IMR-90 (cell line): Measurements from ENCODE around the gene GPR158. TPM values are rescaled to one million over a fixed set of nuclear protein-coding genes. Genes with fewer than 3 reads are reported as not detected.

Experiments
- ATAC-seq: fragments of 200-7000 bp; cut with Tn5 transposase; 2 replicates; pipeline ENCODE4 v1.9.1; 2020; ENCODE audit warnings: low read depth, mild to moderate bottlenecking, moderate library complexity
- BruUV-seq: library from RNA; stranded (reverse); fragments of 400-500 nt; replicated peaks from 2 replicates; lab custom pipeline; 2021; lab: Mats Ljungman, UMichigan
- CTCF ChIA-PET: fragments of 300-600 bp; formaldehyde crosslinking; extraction: SDS; loops from one replicate; lab custom pipeline; 2021; ENCODE audit warnings: antibody characterized with exemption; lab: Yijun Ruan, JAX
- POLR2A ChIA-PET: fragments of 300-600 bp; sonication (Branson Sonifier 250); formaldehyde crosslinking; loops from one replicate; lab custom pipeline; 2022; ENCODE audit warnings: antibody characterized with exemption; ENCODE audit not compliant: unreplicated experiment; lab: Charles Lee
- DNase-seq: peaks from one replicate; pipeline ENCODE4 v3.0.0; 2013
- H2AFZ ChIP-seq: replicated peaks from 2 replicates; pipeline ENCODE3; 2013; ENCODE audit warnings: low read length, mild to moderate bottlenecking; ENCODE audit not compliant: poor library complexity
- H2AK5ac ChIP-seq: 2 replicates; pipeline ENCODE4 v1.6.1; 2013; ENCODE audit warnings: low read depth, low read length, inconsistent platforms
- H2AK9ac ChIP-seq: replicated peaks from 2 replicates; pipeline ENCODE3; 2013; ENCODE audit warnings: mild to moderate bottlenecking, low read depth, low read length, moderate library complexity; ENCODE audit not compliant: poor library complexity
- H2BK120ac ChIP-seq: 2 replicates; pipeline ENCODE4 v1.6.1; 2013; ENCODE audit warnings: low read depth, low read length, inconsistent platforms
- H2BK15ac ChIP-seq: 3 replicates; pipeline ENCODE4 v1.6.1; 2013; ENCODE audit warnings: low read depth, low read length, inconsistent platforms
- H2BK20ac ChIP-seq: 2 replicates; pipeline ENCODE4 v1.6.1; 2013; ENCODE audit warnings: low read depth, mild to moderate bottlenecking, inconsistent platforms, low read length, moderate library complexity
- H2BK5ac ChIP-seq: 2 replicates; pipeline ENCODE4 v1.6.1; 2013; ENCODE audit warnings: mild to moderate bottlenecking, low read depth, low read length, inconsistent platforms; ENCODE audit not compliant: poor library complexity, severe bottlenecking
- H3K14ac ChIP-seq: replicated peaks from 2 replicates; pipeline ENCODE4 v1.6.1; 2013; ENCODE audit warnings: low read depth, low read length, inconsistent platforms
- H3K18ac ChIP-seq: 2 replicates; pipeline ENCODE4 v1.6.1; 2013; ENCODE audit warnings: low read depth, low read length, control low read depth
- H3K23ac ChIP-seq: 2 replicates; pipeline ENCODE4 v1.6.1; 2013; ENCODE audit warnings: low read depth, low read length, inconsistent platforms
- H3K27ac ChIP-seq: 2 replicates; pipeline ENCODE4 v1.5.1; 2013; ENCODE audit warnings: mild to moderate bottlenecking, control low read depth, low read length; ENCODE audit not compliant: insufficient read depth
- H3K27me3 ChIP-seq: 2 replicates; pipeline ENCODE4 v1.6.1; 2013; ENCODE audit warnings: low read length; ENCODE audit not compliant: control insufficient read depth, insufficient read depth
- H3K36me3 ChIP-seq: 2 replicates; pipeline ENCODE4 v1.6.1; 2013; ENCODE audit warnings: low read length, mixed read lengths; ENCODE audit not compliant: control insufficient read depth, insufficient read depth
- H3K4ac ChIP-seq: 2 replicates; pipeline ENCODE4 v1.6.1; 2013; ENCODE audit warnings: low read depth, low read length, inconsistent platforms
- H3K4me1 ChIP-seq: 2 replicates; pipeline ENCODE4 v1.6.1; 2013; ENCODE audit warnings: low read length, mixed read lengths; ENCODE audit not compliant: control insufficient read depth, insufficient read depth
- H3K4me2 ChIP-seq: 2 replicates; pipeline ENCODE4 v1.6.1; 2013; ENCODE audit warnings: low read depth, mild to moderate bottlenecking, control low read depth, low read length, moderate library complexity
- H3K4me3 ChIP-seq: 2 replicates; pipeline ENCODE4 v1.5.1; 2013; ENCODE audit warnings: low read depth, mild to moderate bottlenecking, control low read depth, low read length, moderate library complexity; ENCODE audit not compliant: insufficient read depth
- H3K56ac ChIP-seq: 2 replicates; pipeline ENCODE4 v1.6.1; 2013; ENCODE audit warnings: low read length, inconsistent platforms; ENCODE audit not compliant: insufficient read depth; ENCODE audit errors: extremely low read depth
- H3K79me1 ChIP-seq, 2 experiments: 2 replicates each; pipeline ENCODE4 v1.6.1; 2013; ENCODE audit warnings: low read length in 2 of 2, inconsistent platforms in 1 of 2, low read depth in 1 of 2
- H3K9ac ChIP-seq: 2 replicates; pipeline ENCODE4 v1.6.1; 2013; ENCODE audit warnings: low read depth, low read length, control low read depth
- H3K9me1 ChIP-seq: 2 replicates; pipeline ENCODE4 v1.6.1; 2013; ENCODE audit warnings: low read length, inconsistent platforms; ENCODE audit not compliant: insufficient read depth
- H3K9me3 ChIP-seq: 2 replicates; pipeline ENCODE4 v1.6.1; 2013; ENCODE audit warnings: low read length; ENCODE audit not compliant: control insufficient read depth, insufficient read depth
- H4K20me1 ChIP-seq: 2 replicates; pipeline ENCODE4 v1.6.1; 2013; ENCODE audit warnings: low read length, inconsistent platforms; ENCODE audit not compliant: insufficient read depth
- H4K5ac ChIP-seq: 2 replicates; pipeline ENCODE4 v1.6.1; 2013; ENCODE audit warnings: mild to moderate bottlenecking, low read depth, low read length, control low read depth
- H4K8ac ChIP-seq, 2 experiments: 2 replicates each; pipeline ENCODE4 v1.6.1; 2013; ENCODE audit warnings: low read depth in 2 of 2, low read length in 2 of 2, control low read depth in 1 of 2, inconsistent platforms in 1 of 2
- H4K91ac ChIP-seq: 2 replicates; pipeline ENCODE4 v1.6.1; 2013; ENCODE audit warnings: low read depth, low read length, inconsistent platforms; ENCODE audit not compliant: insufficient read depth
- CHD1 ChIP-seq: IDR thresholded peaks from 2 replicates; pipeline ENCODE4 v1.6.1; 2012; ENCODE audit warnings: low read depth, low read length, improper control_type of control experiment
- FOS ChIP-seq: fragments of 150-350 bp; IDR thresholded peaks from 2 replicates; pipeline ENCODE4 v1.6.1; 2016; ENCODE audit warnings: low read depth, low read length
- MAFK ChIP-seq: IDR thresholded peaks from 2 replicates; pipeline ENCODE4 v1.6.1; 2012; ENCODE audit warnings: low read depth, low read length, improper control_type of control experiment
- MAZ ChIP-seq: IDR thresholded peaks from 2 replicates; pipeline ENCODE4 v1.6.1; 2012; ENCODE audit warnings: low read depth, mild to moderate bottlenecking, low read length, improper control_type of control experiment, moderate library complexity, borderline replicate concordance
- MXI1 ChIP-seq: IDR thresholded peaks from 2 replicates; pipeline ENCODE4 v1.6.1; 2012; ENCODE audit warnings: low read depth, mild to moderate bottlenecking, low read length, moderate library complexity, borderline replicate concordance
- NFE2L2 ChIP-seq: fragments of 150-350 bp; IDR thresholded peaks from 2 replicates; pipeline ENCODE4 v1.6.1; 2016; ENCODE audit warnings: low read depth, mild to moderate bottlenecking, low read length
- POLR2A ChIP-seq: IDR thresholded peaks from 2 replicates; pipeline ENCODE4 v1.6.1; 2012; ENCODE audit warnings: mild to moderate bottlenecking, low read depth, low read length
- RFX5 ChIP-seq: IDR thresholded peaks from 2 replicates; pipeline ENCODE4 v1.8.0; 2012; ENCODE audit warnings: low read depth, mild to moderate bottlenecking, low read length, moderate library complexity
- SMC3 ChIP-seq: fragments of 150-350 bp; IDR thresholded peaks from 2 replicates; pipeline ENCODE4 v1.6.1; 2016; ENCODE audit warnings: low read depth, mild to moderate bottlenecking, antibody characterized with exemption, low read length, moderate library complexity
- WGBS, 2 experiments: methylation state at CpG; one replicate each; pipeline versions ENCODE4 v1.1.5 to v1.1.7; 2013; ENCODE audit warnings: missing lambda C conversion rate in 2 of 2; ENCODE audit not compliant: insufficient read length in 1 of 2; ENCODE audit errors: extremely low coverage in 2 of 2; 5-methylcytosine and 5-hydroxymethylcytosine counted together
- dilution Hi-C: fragments of 300-500 bp; cut with HindIII; formaldehyde crosslinking; loops from one replicate; pipeline ENCODE4 v1.14.3; 2018; ENCODE audit warnings: low sequenced_read_pairs; ENCODE audit not compliant: unreplicated experiment
- in situ Hi-C: fragments of 300-500 bp; cut with MboI; formaldehyde crosslinking; loops from 3 replicates; pipeline ENCODE4 v1.14.3; 2019; ENCODE audit warnings: low sequenced_read_pairs, inconsistent platforms, mixed read lengths
- intact Hi-C: fragments of 100-400 bp; cut with micrococcal nuclease; formaldehyde crosslinking; loops from 2 replicates; pipeline ENCODE4 v1.10.0; 2022
- polyA plus RNA-seq, 3 experiments: library from polyadenylated mRNA; depleted of rRNA; stranded (reverse); fragments of >200 nt; gene quantifications; 2 replicates each; pipeline ENCODE4 v1.2.3, GENCODE V29; 2012; ENCODE audit warnings: low replicate concordance in 1 of 3
- total RNA-seq: library from RNA; depleted of rRNA; stranded (reverse); fragments of >200 nt; gene quantifications from 2 replicates; pipeline ENCODE4 v1.2.3, GENCODE V29; 2012
- TF ChIP-seq, protein P1 (sequence below): fragments of 150-350 bp; IDR thresholded peaks from 2 replicates; pipeline ENCODE4 v1.6.1; 2016; ENCODE audit warnings: low read depth, mild to moderate bottlenecking, low read length, moderate library complexity, borderline replicate concordance

Gene GPR158
- total and polyA plus RNA-seq, 2 of the 4 experiments (the other 2 are of a cell fraction) = not detected

- ChIA-PET CTCF (no interaction called here), POLR2A (no interaction called here)
- H3K9ac ChIP-seq = no peak overlapping the region
- TF ChIP-seq NFE2L2 (no peak), CHD1 (no peak), MXI1 (no peak), MAFK (no peak), SMC3 (no peak), MAZ (no peak), RFX5 (no peak), FOS (no peak), POLR2A (no peak)
- TF ChIP-seq, protein P1, sequence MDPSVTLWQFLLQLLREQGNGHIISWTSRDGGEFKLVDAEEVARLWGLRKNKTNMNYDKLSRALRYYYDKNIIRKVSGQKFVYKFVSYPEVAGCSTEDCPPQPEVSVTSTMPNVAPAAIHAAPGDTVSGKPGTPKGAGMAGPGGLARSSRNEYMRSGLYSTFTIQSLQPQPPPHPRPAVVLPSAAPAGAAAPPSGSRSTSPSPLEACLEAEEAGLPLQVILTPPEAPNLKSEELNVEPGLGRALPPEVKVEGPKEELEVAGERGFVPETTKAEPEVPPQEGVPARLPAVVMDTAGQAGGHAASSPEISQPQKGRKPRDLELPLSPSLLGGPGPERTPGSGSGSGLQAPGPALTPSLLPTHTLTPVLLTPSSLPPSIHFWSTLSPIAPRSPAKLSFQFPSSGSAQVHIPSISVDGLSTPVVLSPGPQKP = no peak
- 22% methylated on average over 4 of the region's 6 CpGs; no CpG with 5 or more reads in 1 of the 2 experiments for WGBS, 2 experiments
- H2BK20ac ChIP-seq = no peak overlapping the region
- no peak overlapping the region for H3K4ac ChIP-seq
- BruUV-seq = no TSS peak
- no peak overlapping the region for H4K5ac ChIP-seq
- no peaks in the 10 kb centered on the region for H3K36me3 ChIP-seq
- H3K27me3 ChIP-seq = no peaks in the 10 kb centered on the region
- no peak overlapping the region for H2BK120ac ChIP-seq
- no peaks in the 10 kb centered on the region for H3K79me1 ChIP-seq
- H2AK5ac ChIP-seq = no peak overlapping the region
- H3K18ac ChIP-seq = no peak overlapping the region
- no peak for DNase-seq
- no peak overlapping the region for H2AFZ ChIP-seq
- intact Hi-C loops = no loop called here
- no peak for ATAC-seq
- dilution Hi-C loops = no loop called here
- H4K20me1 ChIP-seq = no peaks in the 10 kb centered on the region
- H3K23ac ChIP-seq = no peak overlapping the region
- H3K4me2 ChIP-seq = no peak overlapping the region
- H3K4me1 ChIP-seq = no peaks in the 10 kb centered on the region
- no peak overlapping the region for H3K56ac ChIP-seq
- H3K9me3 ChIP-seq = peaks cover 8% of the 10 kb centered on the region
- no peak overlapping the region for H3K14ac ChIP-seq
- no peak overlapping the region for H4K8ac ChIP-seq
- no peaks in the 10 kb centered on the region for H3K9me1 ChIP-seq
- no peak overlapping the region for H3K27ac ChIP-seq
- no peak overlapping the region for H2BK5ac ChIP-seq
- no peak overlapping the region for H2BK15ac ChIP-seq
- H2AK9ac ChIP-seq = no peak overlapping the region
- H4K91ac ChIP-seq = no peak overlapping the region
- in situ Hi-C loops = no loop called here
- H3K4me3 ChIP-seq = no peak overlapping the region
These were observed 408.2 kb downstream of the GPR158 start for GRCh38 chr10:25582961-25583360.
